Naive thymus-derived CD8-positive, alpha-beta T cell (primary cell): ENCODE data around the gene TBCEL. TPM values are rescaled to one million over a fixed set of nuclear protein-coding genes. Genes with fewer than 3 reads are reported as not detected.

Source experiments
- ATAC-seq, 2 donors: fragments of 150-1000 bp; cut with Tn5 transposase in 1 of 2; sonication (Bioruptor Pico), chemical (Tn5 transposase) in 1 of 2; 1 replicate in 1 of 2; 2 replicates in 1 of 2; pipeline ENCODE4 v1.10.0; 2021; ENCODE audit warnings: mild to moderate bottlenecking in 2 of 2, moderate library complexity in 2 of 2
- POLR2A ChIA-PET: fragments of 350-600 bp; sonication (Branson Sonifier 250); formaldehyde crosslinking; loops from one replicate; lab custom pipeline; 2021; ENCODE audit warnings: antibody characterized with exemption; lab: Charles Lee
- DNase-seq, 10 donors: peaks; one replicate each; pipeline versions ENCODE4 v3.0.0 to v3.0.0-alpha.2; 2020 to 2022
- H3K27ac Mint-ChIP-seq, 10 donors: one replicate each; pipeline ENCODE4 v1.8.0; 2020 to 2022; ENCODE audit warnings: mild to moderate bottlenecking in 10 of 10, mixed read lengths in 10 of 10, moderate library complexity in 4 of 10, inconsistent platforms in 1 of 10
- H3K27me3 Mint-ChIP-seq, 5 donors: one replicate each; pipeline ENCODE4 v1.8.0; 2021 to 2022; ENCODE audit warnings: mixed read lengths in 5 of 5
- H3K36me3 Mint-ChIP-seq, 3 donors: one replicate each; pipeline ENCODE4 v1.8.0; 2020 to 2022; ENCODE audit warnings: mixed read lengths in 3 of 3, mild to moderate bottlenecking in 2 of 3, inconsistent platforms in 1 of 3
- H3K4me1 Mint-ChIP-seq, 4 donors: one replicate each; pipeline ENCODE4 v1.8.0; 2021 to 2022; ENCODE audit warnings: mixed read lengths in 4 of 4
- H3K4me3 Mint-ChIP-seq, 10 donors: one replicate each; pipeline ENCODE4 v1.8.0; 2020 to 2022; ENCODE audit warnings: mild to moderate bottlenecking in 10 of 10, mixed read lengths in 10 of 10, moderate library complexity in 6 of 10, inconsistent platforms in 1 of 10
- H3K9me3 Mint-ChIP-seq, 9 donors: one replicate each; pipeline ENCODE4 v1.8.0; 2020 to 2022; ENCODE audit warnings: mixed read lengths in 9 of 9, mild to moderate bottlenecking in 3 of 9, inconsistent platforms in 1 of 9, moderate library complexity in 1 of 9
- polyA plus RNA-seq, 3 donors: library from polyadenylated mRNA; unstranded; fragments of 300-500 nt; fragmentation: Illumina TruSeq; gene quantifications; one replicate each; pipeline ENCODE4 v1.2.3, GENCODE V29; 2021
- total RNA-seq, 8 experiments: library from RNA in 2 of 8; stranded (reverse) in 2 of 8; gene quantifications; one replicate each; pipeline ENCODE4 v1.2.3 and lab custom pipeline; 2021 to 2026

The TBCEL gene
- total and polyA plus RNA-seq, 5 experiments from 2014 or later, result 2.2 to 29.2 (median 4.5) TPM

GRCh38 chr11:121071846-121072450, 48.0 kb downstream of the TBCEL start:
- Mint-ChIP-seq H3K27ac (no peak overlapping the region), H3K27me3 (no peaks in the 10 kb centered on the region), H3K36me3 (peaks cover 15 to 67% (median 45%) of the 10 kb centered on the region in 3 donors), H3K4me3 (no peak overlapping the region), H3K4me1 (peaks cover 0 to 2% (median under 1%) of the 10 kb centered on the region in 4 donors), H3K9me3 (peaks cover 0 to 10% (median 4%) of the 10 kb centered on the region in 9 donors)
- DNase-seq (no peak), ATAC-seq (no peak)
- POLR2A ChIA-PET, result no interaction called here

- no peaks in the 10 kb centered on the region for H3K27me3 Mint-ChIP-seq
- DNase-seq, result no peak
- H3K36me3 Mint-ChIP-seq, result peaks cover 9 to 34% (median 13%) of the 10 kb centered on the region in 3 donors
- peak overlapping the region in 1 of 10 donors; percentile 27 for H3K27ac Mint-ChIP-seq
- no peak overlapping the region for H3K4me3 Mint-ChIP-seq
- H3K4me1 Mint-ChIP-seq, result peaks cover 3 to 19% (median 15%) of the 10 kb centered on the region in 4 donors
- no peak for ATAC-seq
- H3K9me3 Mint-ChIP-seq, result no peaks in the 10 kb centered on the region
- POLR2A ChIA-PET, result no interaction called here
Measured at GRCh38 chr11:121081321-121081720, 57.4 kb downstream of the TBCEL start.

GRCh38 chr11:121082219-121082618, 58.3 kb downstream of the TBCEL start:
- Mint-ChIP-seq H3K4me3 (no peak overlapping the region), H3K27ac (no peak overlapping the region), H3K4me1 (peaks cover 3 to 19% (median 15%) of the 10 kb centered on the region in 4 donors), H3K27me3 (no peaks in the 10 kb centered on the region), H3K9me3 (no peaks in the 10 kb centered on the region), H3K36me3 (peaks cover 13 to 42% (median 22%) of the 10 kb centered on the region in 3 donors)
- DNase-seq, result no peak
- ATAC-seq, result no peak
- POLR2A ChIA-PET, result no interaction called here

- H3K27ac Mint-ChIP-seq, result no peak overlapping the region
- POLR2A ChIA-PET, result no interaction called here
- no peak for DNase-seq
- no peak for ATAC-seq
- H3K36me3 Mint-ChIP-seq, result peaks cover 18 to 47% (median 26%) of the 10 kb centered on the region in 3 donors
- H3K4me1 Mint-ChIP-seq, result peaks cover 3 to 19% (median 15%) of the 10 kb centered on the region in 4 donors
- H3K27me3 Mint-ChIP-seq, result no peaks in the 10 kb centered on the region
- no peaks in the 10 kb centered on the region for H3K9me3 Mint-ChIP-seq
- no peak overlapping the region for H3K4me3 Mint-ChIP-seq
Measured at GRCh38 chr11:121082670-121083069, 58.8 kb downstream of the TBCEL start.

GRCh38 chr11:121086866-121087265, 63.0 kb downstream of the TBCEL start:
- no peak overlapping the region for H3K4me3 Mint-ChIP-seq
- H3K27ac Mint-ChIP-seq, result no peak overlapping the region
- DNase-seq, result no peak
- H3K27me3 Mint-ChIP-seq, result no peaks in the 10 kb centered on the region
- ATAC-seq, result no peak
- peaks cover 17 to 56% (median 39%) of the 10 kb centered on the region in 3 donors for H3K36me3 Mint-ChIP-seq
- no peaks in the 10 kb centered on the region for H3K9me3 Mint-ChIP-seq
- POLR2A ChIA-PET, result no interaction called here
- no peaks in the 10 kb centered on the region for H3K4me1 Mint-ChIP-seq

GRCh38 chr11:121089566-121089965, 65.7 kb downstream of the TBCEL start:
- H3K27ac Mint-ChIP-seq, result no peak overlapping the region
- POLR2A ChIA-PET, result no interaction called here
- no peaks in the 10 kb centered on the region for H3K4me1 Mint-ChIP-seq
- peaks cover 0 to 2% (median 0%) of the 10 kb centered on the region in 9 donors for H3K9me3 Mint-ChIP-seq
- no peaks in the 10 kb centered on the region for H3K27me3 Mint-ChIP-seq
- ATAC-seq, result no peak
- H3K4me3 Mint-ChIP-seq, result no peak overlapping the region
- H3K36me3 Mint-ChIP-seq, result peaks cover 17 to 45% (median 36%) of the 10 kb centered on the region in 3 donors
- no peak for DNase-seq

GRCh38 chr11:121090145-121090721, 66.3 kb downstream of the TBCEL start:
- POLR2A ChIA-PET, result no interaction called here
- no peaks in the 10 kb centered on the region for H3K27me3 Mint-ChIP-seq
- H3K4me1 Mint-ChIP-seq, result no peaks in the 10 kb centered on the region
- ATAC-seq (no peak), DNase-seq (no peak)
- H3K9me3 Mint-ChIP-seq, result peaks cover 0 to 9% (median 0%) of the 10 kb centered on the region in 9 donors
- H3K4me3 Mint-ChIP-seq, result no peak overlapping the region
- peaks cover 17 to 40% (median 32%) of the 10 kb centered on the region in 3 donors for H3K36me3 Mint-ChIP-seq
- no peak overlapping the region for H3K27ac Mint-ChIP-seq

- no peak for ATAC-seq
- POLR2A ChIA-PET, result no interaction called here
- Mint-ChIP-seq H3K27ac (no peak overlapping the region), H3K27me3 (no peaks in the 10 kb centered on the region), H3K4me3 (no peak overlapping the region), H3K4me1 (no peaks in the 10 kb centered on the region), H3K9me3 (peaks cover 0 to 9% (median 0%) of the 10 kb centered on the region in 9 donors), H3K36me3 (peaks cover 11 to 26% (median 23%) of the 10 kb centered on the region in 3 donors)
- DNase-seq, result no peak
Measured at GRCh38 chr11:121091492-121092152, 67.7 kb downstream of the TBCEL start.

GRCh38 chr11:121095561-121095960, 71.7 kb downstream of the TBCEL start:
- POLR2A ChIA-PET, result no interaction called here
- H3K4me3 Mint-ChIP-seq, result no peak overlapping the region

GRCh38 chr11:121099364-121099763, 75.5 kb downstream of the TBCEL start:
- H3K27ac Mint-ChIP-seq, result no peak overlapping the region
- H3K4me1 Mint-ChIP-seq, result no peaks in the 10 kb centered on the region
- no peaks in the 10 kb centered on the region for H3K36me3 Mint-ChIP-seq
- peaks cover 0 to 9% (median 0%) of the 10 kb centered on the region in 5 donors for H3K27me3 Mint-ChIP-seq
- no peak overlapping the region for H3K4me3 Mint-ChIP-seq
- no peak for ATAC-seq
- H3K9me3 Mint-ChIP-seq, result peaks cover 0 to 9% (median 0%) of the 10 kb centered on the region in 9 donors
- DNase-seq, result no peak
- POLR2A ChIA-PET, result no interaction called here

More at GRCh38 chr11:121095561-121095960, 71.7 kb downstream of the TBCEL start:
- Mint-ChIP-seq H3K9me3 (peaks cover 0 to 9% (median 0%) of the 10 kb centered on the region in 9 donors), H3K36me3 (no peaks in the 10 kb centered on the region), H3K4me1 (no peaks in the 10 kb centered on the region), H3K27me3 (peaks cover 0 to 9% (median 0%) of the 10 kb centered on the region in 5 donors), H3K27ac (no peak overlapping the region)
- DNase-seq (no peak), ATAC-seq (no peak)

- ATAC-seq (no peak), DNase-seq (no peak)
- peaks cover 0 to 4% (median 0%) of the 10 kb centered on the region in 9 donors for H3K9me3 Mint-ChIP-seq
- H3K27me3 Mint-ChIP-seq, result peaks cover 0 to 9% (median 0%) of the 10 kb centered on the region in 5 donors
- no peak overlapping the region for H3K27ac Mint-ChIP-seq
- POLR2A ChIA-PET, result no interaction called here
- H3K4me3 Mint-ChIP-seq, result no peak overlapping the region
- no peaks in the 10 kb centered on the region for H3K4me1 Mint-ChIP-seq
- H3K36me3 Mint-ChIP-seq, result no peaks in the 10 kb centered on the region
Measured at GRCh38 chr11:121099885-121100284, 76.0 kb downstream of the TBCEL start.

GRCh38 chr11:121100943-121101342, 77.0 kb downstream of the TBCEL start, which contains the start of gene TECTA:
Gene TECTA, plus strand, starts transcription at chr11:121101243. Its CDS starts 1,423 bp downstream, at chr11:121102666.
- H3K9me3 Mint-ChIP-seq, result no peaks in the 10 kb centered on the region
- DNase-seq (no peak), ATAC-seq (no peak)
- H3K27me3 Mint-ChIP-seq, result peaks cover 0 to 9% (median 0%) of the 10 kb centered on the region in 5 donors
- POLR2A ChIA-PET, result no interaction called here
- no peaks in the 10 kb centered on the region for H3K36me3 Mint-ChIP-seq
- H3K4me1 Mint-ChIP-seq, result no peaks in the 10 kb centered on the region
- no peak within 1 kb of the TSS for H3K4me3 Mint-ChIP-seq
- H3K27ac Mint-ChIP-seq, result no peak within 1 kb of the TSS

GRCh38 chr11:121104312-121104762, 80.4 kb downstream of the TBCEL start:
- Mint-ChIP-seq H3K27me3 (peaks cover 0 to 7% (median 0%) of the 10 kb centered on the region in 5 donors), H3K4me3 (no peak overlapping the region), H3K36me3 (no peaks in the 10 kb centered on the region), H3K27ac (no peak overlapping the region), H3K4me1 (no peaks in the 10 kb centered on the region), H3K9me3 (no peaks in the 10 kb centered on the region)
- POLR2A ChIA-PET, result no interaction called here
- no peak for DNase-seq
- no peak for ATAC-seq
